Tibial nerve (tissue), 4 donors: ENCODE results near the gene IGSF8. TPM values are rescaled to one million over a fixed set of nuclear protein-coding genes. Genes with fewer than 3 reads are reported as not detected.

Experiments
- DNase-seq, 2 donors: peaks; one replicate each; pipeline ENCODE4 v3.0.0-alpha.2; 2019; ENCODE audit warnings: low spot score in 2 of 2
- H3K27ac ChIP-seq, 4 donors: fragments of 200-600 bp; sonication (generic) in 3 of 4; one replicate each; pipeline ENCODE4 v1.5.1; 2017 to 2019; ENCODE audit warnings: mild to moderate bottlenecking in 1 of 4
- H3K27me3 ChIP-seq, 2 donors: fragments of 200-600 bp; sonication (generic) in 1 of 2; one replicate each; pipeline versions ENCODE4 v1.5.1 to v1.6.0; 2017 to 2019
- H3K36me3 ChIP-seq, 3 donors: fragments of 200-600 bp; sonication (generic); one replicate each; pipeline ENCODE4 v1.5.1; 2018 to 2019
- H3K4me1 ChIP-seq, 4 donors: fragments of 200-600 bp; sonication (generic) in 3 of 4; one replicate each; pipeline ENCODE4 v1.5.1; 2017 to 2019
- H3K4me3 ChIP-seq, 4 donors: fragments of 200-600 bp; sonication (generic) in 3 of 4; one replicate each; pipeline ENCODE4 v1.5.1; 2017 to 2019; ENCODE audit warnings: mild to moderate bottlenecking in 1 of 4, moderate library complexity in 1 of 4
- H3K9me3 ChIP-seq, 4 donors: fragments of 200-600 bp; sonication (generic) in 3 of 4; one replicate each; pipeline ENCODE4 v1.5.1; 2017 to 2019
- CTCF ChIP-seq, 5 experiments: fragments of 200-600 bp in 3 of 5; fragments of 450-650 bp in 2 of 5; sonication (generic) in 3 of 5; IDR thresholded peaks; one replicate each; pipeline ENCODE4 v1.5.1; 2016 to 2019; ENCODE audit warnings: antibody characterized with exemption in 5 of 5, mild to moderate bottlenecking in 3 of 5, moderate library complexity in 2 of 5
- EP300 ChIP-seq, 2 donors: sonication (generic); formaldehyde crosslinking; IDR thresholded peaks; one replicate each; pipeline ENCODE4 v1.6.1; 2017; ENCODE audit warnings: antibody characterized with exemption in 2 of 2, mild to moderate bottlenecking in 1 of 2
- POLR2A ChIP-seq, 2 donors: fragments of 450-650 bp; IDR thresholded peaks; one replicate each; pipeline ENCODE4 v1.6.1; 2017; ENCODE audit warnings: antibody characterized with exemption in 2 of 2, mild to moderate bottlenecking in 2 of 2, moderate library complexity in 2 of 2
- WGBS, 2 donors: methylation state at CpG; one replicate each; pipeline ENCODE4 v1.1.5; 2018; 5-methylcytosine and 5-hydroxymethylcytosine counted together
- total RNA-seq, 4 donors: library from RNA; depleted of rRNA; stranded (reverse); fragments of >200 nt; gene quantifications; one replicate each; pipeline ENCODE4 v1.1.0, GENCODE V29; 2016

Gene IGSF8
- total RNA-seq, 4 donors from 2014 or later = 42.6 to 73.9 (median 50.7) TPM

- no peaks in the 10 kb centered on the region for H3K27me3 ChIP-seq
- H3K36me3 ChIP-seq = peaks cover 0 to 89% (median 0%) of the 10 kb centered on the region in 3 donors
- no peaks in the 10 kb centered on the region for H3K9me3 ChIP-seq
- peak overlapping the region in 2 of 4 donors; percentile 62 to 73 for H3K27ac ChIP-seq
- DNase-seq = no peak
- 80 to 83% methylated on average over 15 to 20 of the region's 20 CpGs for WGBS, 2 donors
- peaks cover 0 to 28% (median 15%) of the 10 kb centered on the region in 4 donors for H3K4me1 ChIP-seq
- no peak overlapping the region for H3K4me3 ChIP-seq
- TF ChIP-seq CTCF (IDR thresholded peaks at IDR 0.05) = no peak
- no peak for TF ChIP-seq EP300 (IDR thresholded peaks at IDR 0.05)
- TF ChIP-seq POLR2A (IDR thresholded peaks at IDR 0.05) = no peak
Observed at GRCh38 chr1:160134791-160135572, 36.6 kb upstream of the IGSF8 start.

- no peak for DNase-seq
- H3K36me3 ChIP-seq = peaks cover 0 to 89% (median 0%) of the 10 kb centered on the region in 3 donors
- H3K27ac ChIP-seq = peak overlapping the region in 2 of 4 donors; percentile 62 to 73
- H3K9me3 ChIP-seq = no peaks in the 10 kb centered on the region
- no peak overlapping the region for H3K4me3 ChIP-seq
- H3K4me1 ChIP-seq = peaks cover 0 to 36% (median 15%) of the 10 kb centered on the region in 4 donors
- WGBS, 2 donors = 72 to 79% methylated on average over 5 to 9 of the region's 9 CpGs
- no peaks in the 10 kb centered on the region for H3K27me3 ChIP-seq
- no peak for TF ChIP-seq CTCF (IDR thresholded peaks at IDR 0.05)
- no peak for TF ChIP-seq EP300 (IDR thresholded peaks at IDR 0.05)
- no peak for TF ChIP-seq POLR2A (IDR thresholded peaks at IDR 0.05)
Observed at GRCh38 chr1:160133990-160134770, 35.8 kb upstream of the IGSF8 start.

GRCh38 chr1:160131803-160132565 lies 33.6 kb upstream of the IGSF8 start:
- H3K36me3 ChIP-seq = peaks cover 0 to 84% (median 0%) of the 10 kb centered on the region in 3 donors
- H3K27ac ChIP-seq = peak overlapping the region in 3 of 4 donors; percentile 24 to 81 (median 76)
- WGBS, 2 donors = 55 to 56% methylated on average over 8 of the region's 8 CpGs
- H3K4me1 ChIP-seq = peaks cover 0 to 49% (median 15%) of the 10 kb centered on the region in 4 donors
- TF ChIP-seq EP300 (IDR thresholded peaks at IDR 0.05) = peak in 1 of 2 donors; percentile 94
- TF ChIP-seq CTCF (IDR thresholded peaks at IDR 0.05) = no peak
- no peak for TF ChIP-seq POLR2A (IDR thresholded peaks at IDR 0.05)
- no peaks in the 10 kb centered on the region for H3K9me3 ChIP-seq
- no peak overlapping the region for H3K4me3 ChIP-seq
- no peaks in the 10 kb centered on the region for H3K27me3 ChIP-seq
- no peak for DNase-seq

GRCh38 chr1:160130939-160131338 lies 32.5 kb upstream of the IGSF8 start:
- Histone ChIP-seq H3K27ac (peak overlapping the region; percentile 41 to 81 (median 61)), H3K4me3 (no peak overlapping the region), H3K4me1 (peaks cover 0 to 59% (median 15%) of the 10 kb centered on the region in 4 donors), H3K9me3 (no peaks in the 10 kb centered on the region), H3K27me3 (no peaks in the 10 kb centered on the region), H3K36me3 (peaks cover 0 to 79% (median 0%) of the 10 kb centered on the region in 3 donors)
- DNase-seq = no peak
- no peak for TF ChIP-seq CTCF (IDR thresholded peaks at IDR 0.05)
- TF ChIP-seq POLR2A (IDR thresholded peaks at IDR 0.05) = no peak
- peak in 1 of 2 donors; percentile 14 for TF ChIP-seq EP300 (IDR thresholded peaks at IDR 0.05)
- WGBS, 2 donors = 96 to 100% methylated on average over 1 of the region's 1 CpG
